Measurements from ENCODE around the gene RALB. TPM values are rescaled to one million over a fixed set of nuclear protein-coding genes. Genes with fewer than 3 reads are reported as not detected.
"Not testable (repeated sequence)": the region's sequence is repeated elsewhere in the genome, so short reads cannot be mapped to it uniquely, and the experiment has no call there.

The RALB gene
- total and polyA plus RNA-seq, 2 experiments from 2014 or later, result 15.2 to 17.4 TPM

DNA sequence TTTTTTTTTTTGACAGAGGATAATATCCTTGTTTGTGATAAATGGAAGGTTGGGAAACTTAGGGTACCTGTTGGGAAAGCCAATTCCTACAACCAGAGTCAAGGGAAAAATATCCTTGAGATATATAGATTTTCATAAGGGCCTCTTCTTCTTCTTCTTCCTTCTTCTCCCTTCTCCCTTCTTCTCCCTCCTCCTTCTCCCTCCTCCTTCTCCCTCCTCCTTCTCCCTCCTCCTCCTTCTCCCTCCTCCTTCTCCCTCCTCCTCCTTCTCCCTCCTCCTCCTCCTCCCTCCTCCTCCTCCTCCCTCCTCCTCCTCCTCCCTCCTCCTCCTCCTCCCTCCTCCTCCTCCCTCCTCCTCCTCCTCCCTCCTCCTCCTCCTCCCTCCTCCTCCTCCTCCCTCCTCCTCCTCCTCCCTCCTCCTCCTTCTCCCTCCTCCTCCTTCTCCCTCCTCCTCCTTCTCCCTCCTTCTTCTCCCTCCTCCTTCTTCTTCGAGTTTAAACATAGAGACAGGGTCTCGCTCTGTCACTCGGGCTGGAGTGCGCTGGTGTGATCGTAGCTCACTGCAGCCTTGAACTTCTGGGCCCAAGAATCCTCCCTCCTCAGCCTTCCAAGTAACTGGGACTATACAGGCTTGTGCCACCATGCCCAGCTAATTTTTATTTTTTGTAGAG lies 68.4 kb downstream of the RALB start:
- not testable (repeated sequence) for H3K4me3 ChIP-seq; H3K27ac ChIP-seq (ENCODE audit: low read depth); H3K4me2 ChIP-seq; ATAC-seq; H3K4me1 ChIP-seq (ENCODE audit: insufficient read depth); H3K79me2 ChIP-seq (replicated peaks; ENCODE audit: insufficient read depth); H3K36me3 Mint-ChIP-seq (ENCODE audit: low read depth); H3K27ac Mint-ChIP-seq; H4K20me1 ChIP-seq (replicated peaks; ENCODE audit: insufficient read depth); H2AFZ ChIP-seq; H3K4me3 Mint-ChIP-seq; H3K36me3 ChIP-seq (ENCODE audit: insufficient read depth); H3K9me2 ChIP-seq (ENCODE audit: insufficient read depth); DNase-seq (ENCODE audit: low spot score); H3K9me3 Mint-ChIP-seq; H3F3A ChIP-seq (replicated peaks; ENCODE audit: low read depth); H3K27me3 ChIP-seq (ENCODE audit: insufficient read depth); H3K4me1 Mint-ChIP-seq
- H3K27me3 Mint-ChIP-seq (ENCODE audit: insufficient read depth, low read depth, poor library complexity), result peaks cover 17% of the 10 kb centered on the region

DNA sequence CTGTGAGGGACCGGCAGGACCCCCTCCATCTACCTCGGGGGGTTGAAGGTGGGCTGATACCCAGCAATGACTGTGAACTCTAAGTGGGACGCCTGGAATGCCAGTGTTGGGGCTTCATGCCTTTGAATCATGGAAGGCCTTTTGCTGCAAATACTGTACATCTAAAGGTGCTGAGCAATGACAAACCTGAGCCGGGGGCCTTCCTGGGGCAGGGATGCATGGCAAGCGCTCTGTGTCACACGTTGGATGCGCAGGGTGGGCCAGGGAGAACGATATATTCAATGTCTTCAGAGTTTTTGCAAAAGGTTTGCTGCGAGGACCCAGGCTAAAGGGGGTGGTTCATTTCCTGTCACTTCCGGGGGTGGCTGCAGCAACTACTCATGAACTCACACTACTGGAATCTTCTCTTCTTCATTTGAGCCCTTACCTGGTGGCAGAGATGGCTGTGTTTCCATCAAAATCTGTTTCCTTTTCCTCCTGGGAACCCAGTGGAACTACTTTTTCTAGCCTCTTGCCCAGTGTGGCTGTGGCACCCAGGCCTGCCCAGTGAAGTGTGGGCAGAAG lies 69.2 kb downstream of the RALB start:
- Histone ChIP-seq H3K79me2 (replicated peaks; ENCODE audit: insufficient read depth) (no peaks in the 10 kb centered on the region), H3F3A (replicated peaks; ENCODE audit: low read depth) (no peaks in the 10 kb centered on the region), H3K4me1 (ENCODE audit: insufficient read depth) (no peaks in the 10 kb centered on the region), H2AFZ (no peak overlapping the region), H3K9me2 (ENCODE audit: insufficient read depth) (no peaks in the 10 kb centered on the region), H3K36me3 (ENCODE audit: insufficient read depth) (no peaks in the 10 kb centered on the region), H3K4me3 (no peak overlapping the region), H3K27me3 (ENCODE audit: insufficient read depth) (no peaks in the 10 kb centered on the region), H3K27ac (ENCODE audit: low read depth) (no peak overlapping the region), H4K20me1 (replicated peaks; ENCODE audit: insufficient read depth) (no peaks in the 10 kb centered on the region), H3K4me2 (no peak overlapping the region)
- DNase-seq (ENCODE audit: low spot score), result no peak
- ATAC-seq, result no peak
- Mint-ChIP-seq H3K4me1 (0 out of 3 replicates have a peak, but pooled peaks cover 2% of the 10 kb centered on the region), H3K9me3 (no peaks in the 10 kb centered on the region), H3K27me3 (ENCODE audit: insufficient read depth, low read depth, poor library complexity) (peaks cover 18% of the 10 kb centered on the region), H3K36me3 (ENCODE audit: low read depth) (no peaks in the 10 kb centered on the region; the same call in 2 of the 3 replicates), H3K27ac (no peak overlapping the region), H3K4me3 (no peak overlapping the region)
- TF ChIP-seq ZNF114 (CRISPR knock-in tag; IDR thresholded peaks at IDR 0.05), result no peak
- no peak for TF ChIP-seq JUNB (IDR thresholded peaks at IDR 0.05; ENCODE audit: unreplicated experiment)
- TF ChIP-seq REST (IDR thresholded peaks at IDR 0.05; ENCODE audit: unreplicated experiment), result no peak
- no peak for TF ChIP-seq ZNF462 (CRISPR knock-in tag; IDR thresholded peaks at IDR 0.05)
- no peak for TF ChIP-seq STAT1 (IDR thresholded peaks at IDR 0.05; ENCODE audit: unreplicated experiment)
- no peak for TF ChIP-seq ZNF331 (CRISPR knock-in tag; IDR thresholded peaks at IDR 0.05; ENCODE audit: low read depth)
- no peak for TF ChIP-seq EZH2phosphoT487 (IDR thresholded peaks at IDR 0.05; ENCODE audit: unreplicated experiment)
- no peak for TF ChIP-seq EZH2 (IDR thresholded peaks at IDR 0.05; ENCODE audit: low read depth, unreplicated experiment)
- no peak for TF ChIP-seq POLR2AphosphoS5 (IDR thresholded peaks at IDR 0.05; ENCODE audit: low read depth)
- TF ChIP-seq CTCF (conservative IDR thresholded peaks at IDR 0.05; ENCODE audit: low read depth in 2 of 2), result no peak

Measured in GM23338 (cell line).